GM19438 (cell line): ENCODE results near the gene FBXW7.

Experiments used
- ATAC-seq: cut with Tn5 transposase; IDR thresholded peaks from one replicate; pipeline ENCODE4 v1.9.1; 2021; ENCODE audit warnings: low read depth; ENCODE audit not compliant: unreplicated experiment

FBXW7 gene

DNA sequence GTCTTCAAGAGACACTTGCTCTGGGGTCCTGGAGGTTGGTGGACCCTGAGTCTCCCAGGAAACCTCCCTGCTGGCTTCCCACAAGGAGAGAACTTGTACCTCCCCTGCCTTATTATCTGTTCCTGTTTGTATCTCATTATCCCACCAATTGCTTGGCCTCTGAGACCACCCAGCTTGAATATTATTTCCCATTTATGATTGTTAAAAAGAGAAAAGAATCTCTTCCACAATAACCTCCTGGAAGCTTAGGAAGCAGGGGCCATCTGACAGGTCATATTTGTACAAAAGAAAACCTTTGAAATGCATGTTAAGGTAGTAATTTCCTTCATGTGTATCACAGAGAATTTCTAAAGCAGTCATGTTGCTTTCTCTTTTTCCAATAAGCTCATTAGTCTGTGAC is 239.5 kb downstream of the FBXW7 start:
- ATAC-seq, result no peak

DNA sequence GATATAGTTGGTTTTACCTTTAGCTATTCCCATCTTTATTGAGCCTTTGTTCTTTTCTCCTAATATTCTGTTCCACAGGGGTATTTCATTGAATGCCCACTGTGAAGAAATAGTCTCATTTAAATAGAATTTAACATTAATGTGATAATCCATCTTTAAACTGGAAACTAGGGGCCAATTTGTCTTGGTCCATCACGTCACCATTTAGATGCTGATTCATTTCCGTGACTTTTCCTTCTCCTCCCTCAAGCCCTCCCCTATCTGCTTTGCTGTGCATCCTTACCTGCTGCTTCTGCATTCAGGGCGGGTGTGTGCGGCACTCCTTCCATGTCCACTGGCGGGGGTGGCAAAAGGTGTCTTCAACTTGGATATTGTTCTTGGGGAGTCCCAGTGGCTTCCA is 241.1 kb downstream of the FBXW7 start:
- no peak for ATAC-seq

DNA sequence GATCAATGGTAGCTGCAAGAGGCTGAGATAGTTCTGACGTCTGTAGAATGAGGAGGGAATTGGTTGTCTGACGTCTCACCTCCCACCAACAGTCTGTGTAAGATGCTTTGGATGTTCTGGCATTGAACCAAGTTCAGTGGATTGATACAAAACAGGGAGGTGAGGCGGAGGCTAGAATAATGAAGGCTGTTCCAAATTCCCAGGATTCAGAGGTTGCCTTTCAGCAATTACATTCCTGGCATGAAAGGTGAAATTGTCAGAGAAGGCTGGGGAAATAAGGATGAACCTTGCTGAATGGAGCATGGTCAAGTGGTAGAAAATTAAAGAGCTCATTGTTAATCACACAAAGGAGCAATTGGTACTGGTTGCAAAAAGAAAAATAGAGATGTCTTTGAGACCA is 241.6 kb downstream of the FBXW7 start:
- no peak for ATAC-seq

DNA sequence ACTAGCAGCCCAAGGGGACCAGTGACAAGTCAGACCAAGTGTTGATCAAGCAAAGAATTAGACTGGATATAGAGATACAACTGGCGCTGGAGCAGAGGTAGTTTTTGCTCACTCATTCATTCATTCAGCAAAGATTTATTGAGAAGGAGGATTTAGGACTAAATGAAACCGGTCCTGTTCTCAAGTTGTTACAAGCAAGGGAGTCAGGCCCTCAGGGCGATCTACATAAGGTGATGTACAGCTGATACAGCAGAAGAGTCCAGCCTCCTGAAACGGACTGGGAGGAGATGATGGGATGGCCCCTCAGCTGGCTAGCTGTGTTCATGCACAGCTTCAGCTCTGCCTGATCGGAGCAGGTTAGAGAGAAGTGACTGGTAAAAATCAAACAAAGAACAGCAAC is 242.4 kb downstream of the FBXW7 start:
- ATAC-seq, result no peak

DNA sequence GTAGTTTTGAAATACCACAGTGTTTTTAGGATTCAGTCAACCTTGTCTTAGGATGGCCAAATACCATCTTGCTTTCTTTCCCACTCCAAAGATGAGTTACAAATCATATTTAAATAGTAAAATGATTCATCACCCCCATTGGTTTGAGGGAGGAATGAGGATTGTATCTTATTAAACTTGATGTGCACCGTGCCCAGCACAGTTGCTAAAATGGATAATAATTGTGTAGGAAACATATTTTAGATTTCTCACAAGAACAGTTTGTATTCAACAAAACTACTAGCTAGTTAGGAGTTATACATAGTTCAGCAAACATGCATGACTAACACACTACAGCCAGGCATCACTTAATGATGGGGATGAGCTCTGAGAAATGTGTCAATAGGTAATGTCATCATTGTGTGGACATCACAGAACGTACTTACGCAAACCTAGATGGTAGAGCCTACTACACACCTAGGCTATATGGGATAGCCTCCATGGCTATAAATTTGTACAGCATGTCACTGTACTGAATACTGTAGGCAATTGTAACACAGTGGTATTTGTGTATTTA is 245.4 kb downstream of the FBXW7 start:
- no peak for ATAC-seq

DNA sequence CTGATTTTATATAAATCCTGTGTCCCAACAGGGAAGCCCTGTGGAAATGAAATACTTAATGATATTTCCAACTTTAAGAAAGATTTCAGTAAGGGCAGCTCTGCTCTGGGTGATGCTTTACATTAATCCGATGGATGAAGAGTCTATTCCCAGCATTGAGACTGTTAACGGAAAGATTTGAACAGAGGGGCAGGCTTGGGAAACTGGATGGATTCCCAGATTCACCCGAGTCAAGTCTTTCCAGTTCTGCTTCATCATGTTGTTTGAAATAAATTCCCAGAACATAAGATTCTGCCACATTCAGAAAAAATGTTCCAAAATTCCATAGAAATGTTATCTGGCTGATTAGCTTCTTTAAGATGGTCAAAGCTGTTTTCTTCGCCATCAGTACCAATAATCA is 246.0 kb downstream of the FBXW7 start:
- ATAC-seq, result no peak

DNA sequence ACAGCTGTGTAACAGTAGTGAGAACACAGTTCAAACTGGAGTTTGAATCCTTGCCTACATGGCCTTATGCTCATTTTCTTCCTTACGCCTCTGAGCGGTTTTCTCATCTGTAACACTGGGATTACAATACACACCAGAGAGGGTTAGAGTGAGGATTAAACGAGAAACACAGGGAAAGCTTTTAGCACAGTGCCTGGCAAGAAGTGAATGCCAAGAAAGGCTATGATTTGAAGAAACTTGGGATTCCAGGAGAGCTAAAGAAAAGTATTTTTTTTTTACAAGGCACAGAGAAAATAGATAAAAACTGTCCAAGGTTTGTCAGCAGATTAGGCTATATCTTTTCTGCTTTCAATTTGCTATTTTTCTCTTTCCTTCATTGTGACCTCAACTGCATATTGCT is 246.4 kb downstream of the FBXW7 start:
- ATAC-seq, result no peak

DNA sequence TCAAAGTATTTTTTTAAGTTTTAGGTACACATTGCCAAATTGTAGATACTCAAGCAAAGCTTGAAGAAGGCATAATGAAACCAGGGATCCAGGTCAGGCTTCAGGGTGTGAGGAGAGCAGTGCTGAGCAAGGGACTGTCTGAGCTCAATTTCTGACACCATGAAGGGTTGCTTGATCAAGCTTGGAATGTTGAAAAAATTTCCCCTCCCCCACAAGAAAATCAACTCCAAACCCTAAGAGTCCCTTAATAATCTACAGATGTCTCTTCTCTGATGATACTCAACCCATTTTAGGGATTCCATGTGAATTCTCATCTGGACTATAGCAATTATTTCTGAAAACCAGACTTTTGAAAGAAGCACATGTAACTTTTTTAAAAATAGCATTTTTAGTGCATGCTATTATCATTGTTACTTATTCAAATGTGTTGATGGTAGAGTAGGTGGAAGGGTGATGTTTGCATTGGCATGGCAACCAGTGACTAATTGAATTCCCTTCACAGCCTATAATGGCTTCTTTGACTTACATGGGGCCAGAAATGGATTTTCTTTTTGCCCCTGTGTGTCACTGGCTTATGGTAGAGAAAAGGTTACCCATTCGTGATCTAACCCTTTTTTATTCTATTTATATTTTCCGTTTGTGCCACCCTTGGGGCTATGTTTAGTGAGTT is 252.0 kb downstream of the FBXW7 start:
- no peak for ATAC-seq

DNA sequence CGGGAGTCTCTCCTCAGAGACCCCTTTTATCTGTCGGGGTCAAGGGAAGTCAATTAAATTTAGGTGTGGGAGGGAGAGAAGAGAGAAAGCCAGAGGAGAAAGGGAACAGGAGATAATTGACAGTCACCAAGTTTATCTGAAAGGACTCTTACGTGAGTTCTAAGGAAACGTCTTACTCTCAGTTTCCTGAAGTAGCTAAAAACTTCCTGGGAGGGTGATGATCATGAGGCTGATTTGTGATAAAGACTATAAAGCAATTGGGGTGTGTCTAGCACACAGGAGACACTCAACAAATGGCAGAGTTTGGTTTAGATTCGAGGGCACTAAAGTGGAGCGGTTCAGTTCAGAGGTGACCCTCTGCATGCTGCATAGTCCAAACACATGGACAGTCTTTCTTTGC is 254.1 kb downstream of the FBXW7 start:
- ATAC-seq, result no peak

DNA sequence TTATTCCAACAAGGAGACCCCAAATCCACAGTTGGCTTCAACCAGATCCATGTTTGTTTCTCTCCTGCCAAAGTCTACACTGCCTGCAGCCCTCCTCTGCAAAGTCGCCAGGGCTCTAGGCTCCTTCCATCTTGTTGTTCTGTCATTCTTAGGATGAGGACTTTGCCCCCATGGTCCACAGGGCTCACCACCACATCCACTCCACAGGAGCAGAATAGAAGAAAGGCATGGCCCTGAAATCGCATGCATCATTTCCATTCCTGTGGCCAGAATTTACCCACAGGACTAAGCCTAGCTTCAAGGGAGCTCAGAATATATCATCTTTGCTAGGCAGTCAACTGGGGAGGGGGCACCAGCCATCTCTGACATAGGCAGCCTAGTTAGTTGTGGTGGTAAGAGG is 254.7 kb downstream of the FBXW7 start:
- no peak for ATAC-seq

DNA sequence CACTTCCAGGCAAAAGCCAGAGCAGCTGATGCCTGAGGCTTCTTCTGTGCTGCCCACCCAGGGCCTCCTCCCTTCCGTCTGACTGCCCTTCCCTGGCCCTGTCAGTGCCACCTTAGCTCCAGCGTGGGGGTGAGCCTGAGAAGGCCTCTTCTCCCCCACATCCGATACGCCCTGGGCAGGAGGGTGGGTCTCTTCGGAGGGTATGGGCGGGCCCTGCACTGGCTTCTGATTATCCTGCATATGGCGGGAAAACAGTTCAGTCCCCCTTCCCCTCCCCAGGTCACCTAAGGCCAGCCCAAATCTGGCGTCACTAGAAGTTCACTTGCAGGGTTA is 256.7 kb downstream of the FBXW7 start:
- ATAC-seq, result no peak

DNA sequence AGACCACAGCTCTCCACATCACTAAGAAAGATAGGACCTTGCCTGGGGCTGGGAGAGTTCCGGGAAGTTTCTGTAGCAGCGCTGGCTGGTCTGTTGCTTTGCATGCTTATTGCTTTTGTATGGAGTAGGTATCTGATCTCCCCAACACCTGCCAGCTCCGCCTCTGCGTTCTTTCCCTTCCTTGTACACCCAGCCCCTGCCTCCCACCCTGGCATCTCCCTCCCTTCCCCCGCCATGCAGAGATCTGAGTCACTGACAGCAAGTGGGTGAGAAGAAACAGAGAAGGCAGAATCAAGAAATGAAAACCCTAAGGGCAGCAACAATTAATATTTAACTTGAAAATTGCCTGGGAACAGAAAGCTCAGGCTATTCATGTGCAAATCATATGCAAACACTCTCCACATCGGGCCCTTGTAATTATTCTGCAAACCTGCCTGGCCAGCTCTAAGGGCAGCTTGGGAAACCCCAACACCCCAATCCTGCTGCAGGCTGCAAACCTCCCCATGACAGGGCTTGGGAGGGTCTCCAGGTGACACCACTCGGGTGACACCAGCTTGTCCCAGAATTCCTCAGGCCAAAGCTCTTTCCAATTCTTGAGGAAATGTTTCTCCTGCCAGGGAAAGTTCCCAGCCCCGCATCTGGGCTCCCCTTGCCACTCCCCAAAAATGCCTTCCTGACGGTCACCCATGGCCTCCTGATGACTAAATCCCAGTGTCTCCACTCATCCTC is 257.2 kb downstream of the FBXW7 start:
- peak; percentile 57 for ATAC-seq

DNA sequence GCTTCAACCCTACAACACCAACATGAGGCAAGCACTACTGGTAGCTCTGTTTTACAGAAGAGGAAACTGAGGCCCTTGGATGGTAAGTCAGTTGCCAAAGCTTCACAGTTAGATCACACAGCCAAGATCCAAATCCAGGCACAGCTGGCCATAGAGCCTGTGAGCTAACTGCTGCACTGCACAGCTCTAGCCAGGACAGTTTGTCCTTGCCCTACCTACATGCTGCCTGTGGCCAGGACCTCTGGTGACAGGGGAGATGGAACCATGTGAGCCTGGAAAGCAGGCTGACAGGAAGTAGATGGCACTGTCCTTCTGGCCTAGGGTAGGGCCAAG is 257.8 kb downstream of the FBXW7 start:
- peak; percentile 32 for ATAC-seq

DNA sequence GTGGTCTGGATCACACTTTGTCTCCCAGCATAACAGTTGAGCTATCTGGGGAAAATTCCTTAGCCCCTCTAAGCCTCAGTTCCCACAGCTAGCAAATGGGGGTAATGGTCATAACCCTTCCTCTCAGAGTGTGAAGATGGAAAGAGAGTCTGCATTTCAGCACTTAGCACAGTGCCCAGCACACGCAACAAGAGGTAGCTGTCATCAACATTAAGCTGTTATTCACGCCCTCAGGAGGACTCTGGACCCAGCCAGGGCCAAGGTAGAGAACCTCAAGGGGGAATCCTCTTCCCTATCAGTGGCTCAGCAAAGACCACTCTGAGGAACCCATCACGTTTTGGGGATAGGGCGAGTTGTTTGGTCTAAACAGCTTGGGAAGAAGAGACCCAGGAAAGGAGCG is 258.6 kb downstream of the FBXW7 start:
- no peak for ATAC-seq

DNA sequence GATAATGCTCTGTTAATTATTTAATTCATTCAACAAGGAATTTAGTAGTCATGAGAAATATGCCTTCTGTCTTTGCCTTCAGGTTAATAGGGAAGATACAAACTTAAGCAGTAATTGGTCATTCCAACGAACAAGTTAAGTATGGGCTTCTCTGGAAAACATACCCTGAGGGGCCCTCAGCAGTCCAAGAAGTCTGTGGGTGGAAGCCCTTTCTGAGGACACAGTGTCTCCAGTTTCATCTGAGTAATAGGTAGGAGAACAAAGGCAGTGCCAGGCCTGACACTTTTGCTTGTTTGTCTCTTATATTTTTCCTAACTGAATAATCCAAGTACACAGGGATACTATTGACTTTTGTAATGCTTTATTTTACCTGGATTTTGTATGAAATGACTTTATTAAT is 262.5 kb downstream of the FBXW7 start:
- ATAC-seq, result no peak
